ENCODE data around the gene HSDL1. TPM values are rescaled to one million over a fixed set of nuclear protein-coding genes. Genes with fewer than 3 reads are reported as not detected.

HSDL1 gene
- 19.3 and 19.4 TPM in 2 replicates for total RNA-seq (2014; rRNA removed; shearing (Covaris generic))
- 16.6 and 21.2 TPM in 2 replicates for polyA plus RNA-seq (2015; cell fraction: cytosol; rRNA removed)
- polyA plus RNA-seq (2015; cell fraction: nucleus; rRNA removed): 17.4 and 21.8 TPM in 2 replicates

- DNase-seq (ENCODE audit: low read depth): peak; percentile 76
Measured at GRCh38 chr16:84144859-84145639, at the start of gene HSDL1, which contains the start of gene DNAAF1. Gene HSDL1, minus strand, starts transcription at chr16:84145177. Its CDS starts 13,856 bp downstream, at chr16:84131321. Gene DNAAF1, plus strand, starts transcription at chr16:84145308. Its CDS starts 133 bp downstream, at chr16:84145441.

- DNase-seq (ENCODE audit: low read depth): no peak
Measured at GRCh38 chr16:84194018-84194417, 49.0 kb upstream of the HSDL1 start.

- no peak for DNase-seq (ENCODE audit: low read depth)
Measured at GRCh38 chr16:84193480-84193879, 48.5 kb upstream of the HSDL1 start.

GRCh38 chr16:84191466-84191865 is 46.5 kb upstream of the HSDL1 start:
- no peak for DNase-seq (ENCODE audit: low read depth)

- DNase-seq (ENCODE audit: low read depth): no peak
Measured at GRCh38 chr16:84190731-84191388, 45.9 kb upstream of the HSDL1 start, which contains the start of gene ADAD2. Gene ADAD2, plus strand, starts transcription at chr16:84191157. Its CDS starts 74 bp downstream, at chr16:84191231.

GRCh38 chr16:84186685-84187437 is 41.9 kb upstream of the HSDL1 start, which contains the start of gene TAF1C:
Gene TAF1C, minus strand, starts transcription at chr16:84187057. Its CDS starts 2,069 bp downstream, at chr16:84184988.
- DNase-seq (ENCODE audit: low read depth): peak; percentile 89

- DNase-seq (ENCODE audit: low read depth): no peak
Measured at GRCh38 chr16:84184775-84185174, 39.8 kb upstream of the HSDL1 start.

- no peak for DNase-seq (ENCODE audit: low read depth)
Measured at GRCh38 chr16:84183911-84184591, 39.1 kb upstream of the HSDL1 start.

GRCh38 chr16:84183572-84183875 is 38.5 kb upstream of the HSDL1 start:
- no peak for DNase-seq (ENCODE audit: low read depth)

GRCh38 chr16:84182680-84183571 is 37.9 kb upstream of the HSDL1 start:
- no peak for DNase-seq (ENCODE audit: low read depth)

- no peak for DNase-seq (ENCODE audit: low read depth)
Measured at GRCh38 chr16:84182104-84182503, 37.1 kb upstream of the HSDL1 start.

- DNase-seq (ENCODE audit: low read depth): no peak
Measured at GRCh38 chr16:84181144-84181915, 36.4 kb upstream of the HSDL1 start.

- no peak for DNase-seq (ENCODE audit: low read depth)
Measured at GRCh38 chr16:84180519-84181140, 35.7 kb upstream of the HSDL1 start.

- DNase-seq (ENCODE audit: low read depth): no peak
Measured at GRCh38 chr16:84179612-84180320, 34.8 kb upstream of the HSDL1 start.

GRCh38 chr16:84178892-84179611 is 34.1 kb upstream of the HSDL1 start:
- no peak for DNase-seq (ENCODE audit: low read depth)

GRCh38 chr16:84178146-84178765 is 33.3 kb upstream of the HSDL1 start:
- DNase-seq (ENCODE audit: low read depth): no peak

- DNase-seq (ENCODE audit: low read depth): no peak
Measured at GRCh38 chr16:84177741-84178073, 32.7 kb upstream of the HSDL1 start.

Data from HT1080 (cell line).